Measurements from ENCODE around the gene CD81. TPM values are rescaled to one million over a fixed set of nuclear protein-coding genes. Genes with fewer than 3 reads are reported as not detected.

The CD81 gene
- total and polyA plus RNA-seq, 2 experiments from 2014 or later = 212 to 444 TPM

- DNase-seq (ENCODE audit: low read depth in 1 of 2, low spot score in 1 of 2) = no peak
- Histone ChIP-seq H3K4me1 (ENCODE audit: low read depth) (peaks cover 13% of the 10 kb centered on the region), H3K9me3 (ENCODE audit: low read depth) (no peaks in the 10 kb centered on the region), H3K27ac (no peak overlapping the region), H3K36me3 (peaks cover 9% of the 10 kb centered on the region), H3K4me3 (no peak overlapping the region), H3K27me3 (no peaks in the 10 kb centered on the region)
- no peak for TF ChIP-seq CTCF (IDR thresholded peaks at IDR 0.05; ENCODE audit: low read depth, low read length)
Measured at GRCh38 chr11:2402890-2403645, 26.0 kb downstream of the CD81 start.

GRCh38 chr11:2404735-2405196 lies 27.7 kb downstream of the CD81 start:
- Histone ChIP-seq H3K27me3 (no peaks in the 10 kb centered on the region), H3K36me3 (peaks cover 9% of the 10 kb centered on the region), H3K4me3 (no peak overlapping the region), H3K9me3 (ENCODE audit: low read depth) (no peaks in the 10 kb centered on the region), H3K27ac (no peak overlapping the region), H3K4me1 (ENCODE audit: low read depth) (peaks cover 13% of the 10 kb centered on the region)
- DNase-seq (ENCODE audit: low read depth in 1 of 2, low spot score in 1 of 2) = no peak
- TF ChIP-seq CTCF (IDR thresholded peaks at IDR 0.05; ENCODE audit: low read depth, low read length) = no peak

GRCh38 chr11:2406451-2406850 lies 29.3 kb downstream of the CD81 start:
- Histone ChIP-seq H3K27me3 (no peaks in the 10 kb centered on the region), H3K4me1 (ENCODE audit: low read depth) (peaks cover 20% of the 10 kb centered on the region), H3K36me3 (peaks cover 9% of the 10 kb centered on the region), H3K4me3 (no peak overlapping the region), H3K9me3 (ENCODE audit: low read depth) (no peaks in the 10 kb centered on the region), H3K27ac (no peak overlapping the region)
- no peak for DNase-seq (ENCODE audit: low read depth in 1 of 2, low spot score in 1 of 2)
- TF ChIP-seq CTCF (IDR thresholded peaks at IDR 0.05; ENCODE audit: low read depth, low read length) = no peak

- H3K4me3 ChIP-seq = no peak overlapping the region
- H3K36me3 ChIP-seq = peaks cover 9% of the 10 kb centered on the region
- H3K27ac ChIP-seq = no peak overlapping the region
- no peak for TF ChIP-seq CTCF (IDR thresholded peaks at IDR 0.05; ENCODE audit: low read depth, low read length)
- peaks cover 15% of the 10 kb centered on the region for H3K4me1 ChIP-seq (ENCODE audit: low read depth)
- DNase-seq (ENCODE audit: low read depth in 1 of 2, low spot score in 1 of 2) = no peak
- no peaks in the 10 kb centered on the region for H3K27me3 ChIP-seq
- H3K9me3 ChIP-seq (ENCODE audit: low read depth) = no peaks in the 10 kb centered on the region
Measured at GRCh38 chr11:2406878-2407410, 29.8 kb downstream of the CD81 start.

- Histone ChIP-seq H3K27ac (peak overlapping the region; percentile 86), H3K27me3 (no peaks in the 10 kb centered on the region), H3K36me3 (no peaks in the 10 kb centered on the region), H3K4me1 (ENCODE audit: low read depth) (peaks cover 15% of the 10 kb centered on the region), H3K4me3 (no peak overlapping the region), H3K9me3 (ENCODE audit: low read depth) (no peaks in the 10 kb centered on the region)
- no peak for DNase-seq (ENCODE audit: low read depth in 1 of 2, low spot score in 1 of 2)
- TF ChIP-seq CTCF (IDR thresholded peaks at IDR 0.05; ENCODE audit: low read depth, low read length) = no peak
Measured at GRCh38 chr11:2408671-2409070, 31.6 kb downstream of the CD81 start.

Data from cardiac muscle cell (in vitro differentiated cells and primary cell).